GM12878 (cell line): ENCODE results near the gene CARD11. TPM values are rescaled to one million over a fixed set of nuclear protein-coding genes. Genes with fewer than 3 reads are reported as not detected.

ENCODE experiments used
- ATAC-seq: fragments of 200-7000 bp; cut with Tn5 transposase; 3 replicates; pipeline ENCODE4 v1.9.1; 2020; ENCODE audit warnings: mild to moderate bottlenecking, moderate library complexity
- BruUV-seq: library from RNA; stranded (reverse); fragments of 400-500 nt; replicated peaks from 2 replicates; lab custom pipeline; 2021; lab: Mats Ljungman, UMichigan
- CTCF ChIA-PET: fragments of 300-600 bp; sonication (Branson Sonifier 250); formaldehyde crosslinking; extraction: SDS; loops from one replicate; lab custom pipeline; 2021; ENCODE audit warnings: inconsistent platforms; lab: Yijun Ruan, JAX
- POLR2A ChIA-PET: fragments of 350-600 bp; formaldehyde crosslinking; extraction: SDS; loops from one replicate; lab custom pipeline; 2021; ENCODE audit warnings: inconsistent platforms; lab: Charles Lee
- RAD21 ChIA-PET: fragments of 300-600 bp; sonication (Branson Sonifier 250); formaldehyde crosslinking; loops from one replicate; lab custom pipeline; 2023; ENCODE audit warnings: antibody characterized with exemption; ENCODE audit not compliant: unreplicated experiment; lab: Charles Lee
- SMC1A ChIA-PET: fragments of 300-600 bp; sonication (Branson Sonifier 250); formaldehyde crosslinking; loops from one replicate; lab custom pipeline; 2023; ENCODE audit not compliant: unreplicated experiment, uncharacterized antibody; lab: Charles Lee
- DNase-seq: peaks from one replicate; pipeline ENCODE4 v3.0.0-alpha.2; 2011; ENCODE audit warnings: low read depth, low spot score
- FAIRE-seq: peaks from 3 replicates; lab custom pipeline; 2011; peaks lifted over from hg19 to GRCh38; lab: Jason Lieb, UNC
- H2AFZ ChIP-seq: 2 replicates; pipeline ENCODE4 v1.6.0; 2011; ENCODE audit warnings: low read depth, low read length, control low read depth; ENCODE audit not compliant: control insufficient read depth
- H3K27ac ChIP-seq: 2 replicates; pipeline ENCODE4 v1.5.1; 2011; ENCODE audit warnings: control low read depth; ENCODE audit not compliant: control insufficient read depth, insufficient read depth
- H3K27me3 ChIP-seq, 2 experiments: replicated peaks in 1 of 2; 2 replicates each; pipeline versions ENCODE4 v1.6.0 to v1.6.1; 2011; ENCODE audit warnings: low read length in 1 of 2; ENCODE audit not compliant: control insufficient read depth in 2 of 2, insufficient read depth in 2 of 2
- H3K36me3 ChIP-seq, 2 experiments: 2 replicates each; pipeline ENCODE4 v1.5.1; 2011; ENCODE audit warnings: low read length in 1 of 2; ENCODE audit not compliant: control insufficient read depth in 2 of 2, insufficient read depth in 2 of 2
- H3K4me1 ChIP-seq: 2 replicates; pipeline ENCODE4 v1.6.1; 2011; ENCODE audit warnings: mild to moderate bottlenecking, low read length, moderate library complexity, mixed read lengths; ENCODE audit not compliant: control insufficient read depth, insufficient read depth
- H3K4me2 ChIP-seq: 2 replicates; pipeline ENCODE4 v1.6.0; 2011; ENCODE audit warnings: control low read depth; ENCODE audit not compliant: control insufficient read depth, insufficient read depth
- H3K4me3 ChIP-seq: fragments of 200-600 bp; sonication (generic); 2 replicates; pipeline ENCODE4 v1.5.1; 2016
- H3K79me2 ChIP-seq: 2 replicates; pipeline ENCODE4 v1.6.0; 2011; ENCODE audit warnings: low read length; ENCODE audit not compliant: control insufficient read depth, insufficient read depth
- H3K9ac ChIP-seq: 2 replicates; pipeline ENCODE4 v1.8.0; 2011; ENCODE audit warnings: low read length, control low read depth, mixed read lengths; ENCODE audit not compliant: control insufficient read depth, insufficient read depth
- H3K9me3 ChIP-seq: replicated peaks from 3 replicates; pipeline ENCODE4 v1.5.1; 2011; ENCODE audit warnings: mild to moderate bottlenecking, low read length; ENCODE audit not compliant: control insufficient read depth, insufficient read depth
- H4K20me1 ChIP-seq: 2 replicates; pipeline ENCODE4 v1.6.0; 2011; ENCODE audit not compliant: control insufficient read depth, insufficient read depth
- FOS ChIP-seq: IDR thresholded peaks from 3 replicates; pipeline ENCODE4 v1.6.1; 2011; ENCODE audit warnings: borderline replicate concordance; ENCODE audit not compliant: insufficient read length; ENCODE audit errors: extremely low read depth
- MEF2A ChIP-seq: IDR thresholded peaks from 2 replicates; pipeline ENCODE4 v1.6.1; 2011; ENCODE audit warnings: low read depth, mild to moderate bottlenecking, low read length, moderate library complexity; ENCODE audit not compliant: insufficient read depth
- POLR2A ChIP-seq: IDR thresholded peaks from 2 replicates; pipeline ENCODE4 v1.6.1; 2011; ENCODE audit warnings: low read depth, mild to moderate bottlenecking, low read length
- WGBS: methylation state at CpG from one replicate; pipeline ENCODE4 v1.1.6; 2016; ENCODE audit warnings: low lambda C conversion rate; ENCODE audit not compliant: insufficient replicate concordance, insufficient coverage; ENCODE audit errors: missing lambda C conversion rate; 5-methylcytosine and 5-hydroxymethylcytosine counted together
- in situ Hi-C: fragments of 300-500 bp; cut with MboI; formaldehyde crosslinking; loops from 9 replicates; pipeline ENCODE4 v1.14.3; 2018; ENCODE audit warnings: mixed read lengths
- intact Hi-C: fragments of 100-400 bp; cut with micrococcal nuclease; formaldehyde crosslinking; loops from one replicate; pipeline ENCODE4 v1.14.2; 2022; ENCODE audit not compliant: unreplicated experiment
- polyA plus RNA-seq, 11 experiments: library from polyadenylated mRNA; depleted of rRNA in 4 of 11; unstranded in 6 of 11; stranded (reverse) in 5 of 11; fragments of >200 nt; fragmentation: Nextera tagmentation in 4 of 11; fragmentation: Illumina TruSeq in 1 of 11; extraction: Ambion mirVana in 4 of 11; extraction: Trizol in 1 of 11; gene quantifications; 1 replicate in 1 of 11; 2 replicates in 10 of 11; pipeline versions ENCODE4 v1.2.1 to v1.2.3, GENCODE V29; 2011 to 2016; ENCODE audit warnings: inconsistent platforms in 2 of 11, missing spikeins in 2 of 11, low read depth in 1 of 11
- total RNA-seq, 4 experiments: library from RNA; depleted of rRNA in 3 of 4; stranded (reverse); fragments of >200 nt in 3 of 4; fragmentation: Illumina TruSeq in 1 of 4; extraction: Trizol in 1 of 4; gene quantifications; 2 replicates each; pipeline versions ENCODE4 v1.2.1 to v1.2.3, GENCODE V29; 2013 to 2021
- TF ChIP-seq, protein P1 (sequence below): IDR thresholded peaks from 2 replicates; pipeline ENCODE4 v1.6.1; 2012; ENCODE audit warnings: low read depth, low read length, improper control_type of control experiment
- TF ChIP-seq, protein P2 (sequence below): fragments of 450-650 bp; IDR thresholded peaks from 2 replicates; pipeline ENCODE4 v1.6.1; 2017; ENCODE audit warnings: mild to moderate bottlenecking, low read depth, inconsistent platforms; ENCODE audit not compliant: poor library complexity, severe bottlenecking

CARD11 gene
- total and polyA plus RNA-seq, 10 of the 15 experiments (the other 5 are each of a cell fraction or from before 2014, with no cell fraction given), result 0.27 to 72.0 (median 28.4) TPM

GRCh38 chr7:2904202-2904601, 139.5 kb downstream of the CARD11 start:
- TF ChIP-seq, protein P1, sequence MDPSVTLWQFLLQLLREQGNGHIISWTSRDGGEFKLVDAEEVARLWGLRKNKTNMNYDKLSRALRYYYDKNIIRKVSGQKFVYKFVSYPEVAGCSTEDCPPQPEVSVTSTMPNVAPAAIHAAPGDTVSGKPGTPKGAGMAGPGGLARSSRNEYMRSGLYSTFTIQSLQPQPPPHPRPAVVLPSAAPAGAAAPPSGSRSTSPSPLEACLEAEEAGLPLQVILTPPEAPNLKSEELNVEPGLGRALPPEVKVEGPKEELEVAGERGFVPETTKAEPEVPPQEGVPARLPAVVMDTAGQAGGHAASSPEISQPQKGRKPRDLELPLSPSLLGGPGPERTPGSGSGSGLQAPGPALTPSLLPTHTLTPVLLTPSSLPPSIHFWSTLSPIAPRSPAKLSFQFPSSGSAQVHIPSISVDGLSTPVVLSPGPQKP, result no peak
- Histone ChIP-seq H3K9me3 (no peaks in the 10 kb centered on the region; the same call in 2 of the 3 replicates), H4K20me1 (no peaks in the 10 kb centered on the region), H2AFZ (no peak overlapping the region), H3K27me3 (no peaks in the 10 kb centered on the region), H3K4me1 (peaks cover 19% of the 10 kb centered on the region), H3K27ac (no peak overlapping the region), H3K36me3 (peaks cover 3 to 4% of the 10 kb centered on the region in 2 experiments; a peak in 3 of 4 replicates), H3K9ac (no peak overlapping the region), H3K4me3 (no peak overlapping the region), H3K4me2 (no peak overlapping the region), H3K79me2 (no peaks in the 10 kb centered on the region)
- no peak for ATAC-seq
- no peak for FAIRE-seq
- intact Hi-C loops, result no loop called here
- RAD21 ChIA-PET, result interaction anchor here (1.3 kb wide), 1 partner anchor 10 kb away, joined by 6 read pairs; no protein-coding TSS in a partner anchor
- POLR2A ChIA-PET, result no interaction called here
- SMC1A ChIA-PET, result interaction anchor here (1.0 to 3.1 kb wide), 3 partner anchors 10 to 205 kb away, joined by 3 to 18 read pairs (median 3); no protein-coding TSS in a partner anchor
- 89% methylated on average over 16 of the region's 16 CpGs for WGBS
- no peak for DNase-seq
- CTCF ChIA-PET, result interaction anchor here (0.7 kb wide), 1 partner anchor 190 kb away, joined by 3 read pairs; no protein-coding TSS in a partner anchor
- BruUV-seq, result no TSS peak
- in situ Hi-C loops, result no loop called here

DNA sequence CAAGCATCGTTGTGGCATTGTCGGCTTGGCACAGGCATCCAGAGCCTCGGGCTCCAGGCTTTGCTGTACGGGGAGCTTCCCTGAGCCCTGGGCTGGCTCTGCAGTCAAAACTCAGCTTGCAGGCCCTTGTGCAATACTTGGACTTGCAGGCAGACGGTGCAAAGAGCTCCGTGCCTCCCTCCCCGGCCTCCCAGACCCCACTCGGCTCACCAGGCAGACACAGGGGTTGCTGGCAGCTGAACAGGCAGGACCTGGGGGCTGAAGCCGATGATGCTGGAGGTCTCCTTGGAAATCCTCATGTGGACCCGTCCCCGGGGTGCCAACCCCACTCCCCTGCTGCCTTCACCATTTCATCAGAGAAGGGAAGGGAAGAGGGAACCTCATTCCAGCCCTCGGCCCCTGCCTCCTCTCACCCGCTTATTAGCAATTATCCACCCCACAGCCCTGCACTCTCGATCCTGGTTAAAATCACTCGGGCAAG, 139.9 kb downstream of the CARD11 start:
- TF ChIP-seq MEF2A, result no peak
- TF ChIP-seq POLR2A, result 0 out of 2 replicates have a peak, but pooled peaks have one; percentile 38
- no peak for TF ChIP-seq FOS
- TF ChIP-seq, protein P2, sequence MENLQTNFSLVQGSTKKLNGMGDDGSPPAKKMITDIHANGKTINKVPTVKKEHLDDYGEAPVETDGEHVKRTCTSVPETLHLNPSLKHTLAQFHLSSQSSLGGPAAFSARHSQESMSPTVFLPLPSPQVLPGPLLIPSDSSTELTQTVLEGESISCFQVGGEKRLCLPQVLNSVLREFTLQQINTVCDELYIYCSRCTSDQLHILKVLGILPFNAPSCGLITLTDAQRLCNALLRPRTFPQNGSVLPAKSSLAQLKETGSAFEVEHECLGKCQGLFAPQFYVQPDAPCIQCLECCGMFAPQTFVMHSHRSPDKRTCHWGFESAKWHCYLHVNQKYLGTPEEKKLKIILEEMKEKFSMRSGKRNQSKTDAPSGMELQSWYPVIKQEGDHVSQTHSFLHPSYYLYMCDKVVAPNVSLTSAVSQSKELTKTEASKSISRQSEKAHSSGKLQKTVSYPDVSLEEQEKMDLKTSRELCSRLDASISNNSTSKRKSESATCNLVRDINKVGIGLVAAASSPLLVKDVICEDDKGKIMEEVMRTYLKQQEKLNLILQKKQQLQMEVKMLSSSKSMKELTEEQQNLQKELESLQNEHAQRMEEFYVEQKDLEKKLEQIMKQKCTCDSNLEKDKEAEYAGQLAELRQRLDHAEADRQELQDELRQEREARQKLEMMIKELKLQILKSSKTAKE, result no peak
- in situ Hi-C loops (no loop called here), intact Hi-C loops (no loop called here)
- RAD21 ChIA-PET, result interaction anchor here (1.3 kb wide), 1 partner anchor 10 kb away, joined by 6 read pairs; no protein-coding TSS in a partner anchor
- SMC1A ChIA-PET, result interaction anchor here (0.5 to 3.1 kb wide), 5 partner anchors 9 to 205 kb away, joined by 3 to 18 read pairs (median 3); no protein-coding TSS in a partner anchor
- Histone ChIP-seq H3K4me1 (peaks cover 19% of the 10 kb centered on the region), H3K4me3 (no peak overlapping the region), H3K9ac (no peak overlapping the region), H3K79me2 (no peaks in the 10 kb centered on the region), H3K27me3 (no peaks in the 10 kb centered on the region), H4K20me1 (no peaks in the 10 kb centered on the region), H3K9me3 (no peaks in the 10 kb centered on the region; the same call in 2 of the 3 replicates), H2AFZ (no peak overlapping the region), H3K27ac (no peak overlapping the region), H3K4me2 (no peak overlapping the region), H3K36me3 (peaks cover 3 to 4% of the 10 kb centered on the region in 2 experiments; a peak in 3 of 4 replicates)
- POLR2A ChIA-PET, result no interaction called here
- CTCF ChIA-PET, result interaction anchor here (0.7 to 1.4 kb wide), 2 partner anchors 9 to 191 kb away, joined by 3 to 5 read pairs; no protein-coding TSS in a partner anchor
- whole genome bisulfite sequencing, result 93% methylated on average over 8 of the region's 15 CpGs
- no peak for FAIRE-seq
- no TSS peak for BruUV-seq
- DNase-seq, result no peak
- peak; percentile 7; the same call in 2 of the 3 replicates for ATAC-seq
